Endothelial cell of umbilical vein (primary cell): ENCODE measurements around the gene CXCL13. TPM values are rescaled to one million over a fixed set of nuclear protein-coding genes. Genes with fewer than 3 reads are reported as not detected.

Experiments
- BruUV-seq: library from RNA; stranded (reverse); fragments of 400-500 nt; replicated peaks from 2 replicates; lab custom pipeline; 2021; lab: Mats Ljungman, UMichigan
- CTCF ChIA-PET: fragments of 300-600, 350-600 bp; sonication (Branson Sonifier 250); formaldehyde crosslinking; loops from one replicate; lab custom pipeline; 2021; ENCODE audit warnings: antibody characterized with exemption, inconsistent platforms; lab: Charles Lee
- POLR2A ChIA-PET: fragments of 300-600, 350-600 bp; sonication (Branson Sonifier 250); formaldehyde crosslinking; loops from one replicate; lab custom pipeline; 2021; ENCODE audit warnings: antibody characterized with exemption, inconsistent platforms; lab: Charles Lee
- DNase-seq: peaks from one replicate; pipeline ENCODE4 v3.0.0-alpha.2; 2011; ENCODE audit warnings: low read depth, low spot score
- FAIRE-seq: peaks from 2 replicates; lab custom pipeline; 2011; peaks lifted over from hg19 to GRCh38; lab: Jason Lieb, UNC
- H2AFZ ChIP-seq: 2 replicates; pipeline ENCODE4 v1.6.0; 2012; ENCODE audit warnings: low read depth, low read length, control low read depth, inconsistent platforms
- H3K27ac ChIP-seq: 2 replicates; pipeline ENCODE4 v1.5.1; 2011; ENCODE audit warnings: low read depth, mild to moderate bottlenecking, control low read depth, low read length, moderate library complexity; ENCODE audit not compliant: insufficient read depth
- H3K27me3 ChIP-seq, 2 experiments: 2 replicates each; pipeline versions ENCODE4 v1.6.0 to v1.6.1; 2011; ENCODE audit warnings: low read length in 2 of 2, mixed read lengths in 1 of 2; ENCODE audit not compliant: control insufficient read depth in 2 of 2, insufficient read depth in 2 of 2
- H3K36me3 ChIP-seq, 2 experiments: 2 replicates in 1 of 2; 3 replicates in 1 of 2; pipeline ENCODE4 v1.5.1; 2011; ENCODE audit warnings: low read length in 2 of 2, mild to moderate bottlenecking in 1 of 2, moderate library complexity in 1 of 2; ENCODE audit not compliant: control insufficient read depth in 2 of 2, insufficient read depth in 2 of 2; ENCODE audit errors: extremely low read depth in 1 of 2
- H3K4me1 ChIP-seq: 3 replicates; pipeline ENCODE4 v1.5.1; 2011; ENCODE audit warnings: mild to moderate bottlenecking, low read length; ENCODE audit not compliant: control insufficient read depth, insufficient read depth; ENCODE audit errors: extremely low read depth
- H3K4me2 ChIP-seq: 2 replicates; pipeline ENCODE4 v1.6.1; 2011; ENCODE audit warnings: low read length, control low read depth, mixed read lengths; ENCODE audit not compliant: insufficient read depth
- H3K4me3 ChIP-seq, 3 experiments: fragments of 200-600 bp in 1 of 3; sonication (generic), shearing (Covaris generic) in 1 of 3; replicated peaks in 1 of 3; 2 replicates each; pipeline ENCODE4 v1.5.1; 2011 to 2016; ENCODE audit warnings: control low read depth in 3 of 3, low read length in 3 of 3, mild to moderate bottlenecking in 2 of 3, inconsistent platforms in 1 of 3, low read depth in 1 of 3, moderate library complexity in 1 of 3; ENCODE audit not compliant: insufficient read depth in 1 of 3
- H3K79me2 ChIP-seq: 2 replicates; pipeline ENCODE4 v1.6.0; 2012; ENCODE audit warnings: low read length, inconsistent platforms; ENCODE audit not compliant: control insufficient read depth, insufficient read depth
- H3K9ac ChIP-seq: replicated peaks from 2 replicates; pipeline ENCODE3; 2011; ENCODE audit warnings: low read length, control low read depth; ENCODE audit not compliant: insufficient read depth; ENCODE audit errors: extremely low read depth
- H3K9me1 ChIP-seq: replicated peaks from 3 replicates; pipeline ENCODE4 v1.6.0; 2011; ENCODE audit warnings: mild to moderate bottlenecking, low read length; ENCODE audit not compliant: control insufficient read depth, insufficient read depth; ENCODE audit errors: extremely low read depth
- H3K9me3 ChIP-seq: replicated peaks from 2 replicates; pipeline ENCODE4 v1.5.1; 2012; ENCODE audit warnings: low read length, inconsistent platforms; ENCODE audit not compliant: control insufficient read depth, insufficient read depth
- H4K20me1 ChIP-seq: replicated peaks from 2 replicates; pipeline ENCODE3; 2011; ENCODE audit warnings: mild to moderate bottlenecking, low read length; ENCODE audit not compliant: control insufficient read depth, insufficient read depth; ENCODE audit errors: extremely low read depth
- JUN ChIP-seq: IDR thresholded peaks from 2 replicates; pipeline ENCODE4 v1.6.1; 2011; ENCODE audit warnings: borderline replicate concordance, low read depth; ENCODE audit not compliant: insufficient read length, insufficient read depth
- dilution Hi-C: fragments of 300-500 bp; cut with MboI; formaldehyde crosslinking; loops from one replicate; pipeline ENCODE4 v1.15.0; 2019; ENCODE audit warnings: low sequenced_read_pairs; ENCODE audit not compliant: extremely low pct_ligation_motif_present
- intact Hi-C: fragments of 100-400 bp; cut with micrococcal nuclease; formaldehyde crosslinking; loops from one replicate; pipeline ENCODE4 v1.10.0; 2022
- polyA plus RNA-seq, 4 experiments: library from polyadenylated mRNA; depleted of rRNA in 3 of 4; stranded (reverse) in 3 of 4; unstranded in 1 of 4; fragments of >200 nt; gene quantifications; 2 replicates each; pipeline versions ENCODE4 v1.2.1 to v1.2.3, GENCODE V29; 2011 to 2012; ENCODE audit warnings: missing spikeins in 1 of 4
- total RNA-seq: library from RNA; stranded (reverse); gene quantifications from 2 replicates; pipeline ENCODE4 v1.2.3, GENCODE V29; 2021
- TF ChIP-seq, protein P1 (sequence below), 2 donors: IDR thresholded peaks; 1 replicate in 1 of 2; 2 replicates in 1 of 2; pipeline ENCODE4 v1.5.1; 2011; ENCODE audit warnings: low read length in 2 of 2, mild to moderate bottlenecking in 2 of 2, moderate library complexity in 2 of 2, control low read depth in 1 of 2, inconsistent platforms in 1 of 2, low read depth in 1 of 2; ENCODE audit not compliant: insufficient read depth in 1 of 2; ENCODE audit errors: extremely low read depth in 1 of 2

CXCL13 gene
- total and polyA plus RNA-seq, 2 donors (not counting 3 experiments of a cell fraction or from before 2014, with no cell fraction given), result not detected

DNA sequence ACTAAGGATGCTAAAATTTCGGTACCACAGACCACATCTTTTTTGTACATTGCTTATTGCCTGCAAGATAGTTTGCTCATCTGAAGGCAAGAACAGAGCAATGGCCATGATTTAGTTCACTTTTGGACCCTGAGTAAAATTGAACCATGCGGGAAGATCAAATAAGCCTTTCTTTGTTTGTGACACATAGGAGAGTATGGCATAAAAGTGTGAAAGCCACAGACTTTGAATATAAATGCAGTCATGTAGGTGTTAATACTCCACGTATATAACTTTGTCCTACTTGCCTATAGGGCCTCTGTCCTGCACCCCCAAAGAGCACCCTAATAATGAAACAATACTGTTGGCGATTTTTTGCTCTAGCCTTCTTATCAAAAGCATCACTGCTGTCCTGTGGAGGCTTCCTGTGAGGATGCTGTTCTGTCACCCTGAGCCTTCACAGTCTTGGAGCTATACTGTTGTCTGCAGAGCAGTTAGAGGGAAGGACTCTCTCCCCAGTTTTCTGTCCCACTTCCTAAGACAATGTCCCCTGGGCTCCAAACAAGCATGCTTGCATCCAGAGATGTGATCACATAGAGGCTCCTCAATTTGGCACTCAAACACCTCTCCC, 10.2 kb upstream of the CXCL13 start:
- no peaks in the 10 kb centered on the region for H3K4me1 ChIP-seq
- dilution Hi-C loops (no loop called here), intact Hi-C loops (no loop called here)
- POLR2A ChIA-PET, result no interaction called here
- H3K27ac ChIP-seq, result no peak overlapping the region
- BruUV-seq, result no TSS peak
- H3K4me3 ChIP-seq, result no peak overlapping the region
- H3K79me2 ChIP-seq, result no peaks in the 10 kb centered on the region
- CTCF ChIA-PET, result no interaction called here
- no peaks in the 10 kb centered on the region for H3K9me1 ChIP-seq
- no peak overlapping the region for H3K4me2 ChIP-seq
- TF ChIP-seq, protein P1, sequence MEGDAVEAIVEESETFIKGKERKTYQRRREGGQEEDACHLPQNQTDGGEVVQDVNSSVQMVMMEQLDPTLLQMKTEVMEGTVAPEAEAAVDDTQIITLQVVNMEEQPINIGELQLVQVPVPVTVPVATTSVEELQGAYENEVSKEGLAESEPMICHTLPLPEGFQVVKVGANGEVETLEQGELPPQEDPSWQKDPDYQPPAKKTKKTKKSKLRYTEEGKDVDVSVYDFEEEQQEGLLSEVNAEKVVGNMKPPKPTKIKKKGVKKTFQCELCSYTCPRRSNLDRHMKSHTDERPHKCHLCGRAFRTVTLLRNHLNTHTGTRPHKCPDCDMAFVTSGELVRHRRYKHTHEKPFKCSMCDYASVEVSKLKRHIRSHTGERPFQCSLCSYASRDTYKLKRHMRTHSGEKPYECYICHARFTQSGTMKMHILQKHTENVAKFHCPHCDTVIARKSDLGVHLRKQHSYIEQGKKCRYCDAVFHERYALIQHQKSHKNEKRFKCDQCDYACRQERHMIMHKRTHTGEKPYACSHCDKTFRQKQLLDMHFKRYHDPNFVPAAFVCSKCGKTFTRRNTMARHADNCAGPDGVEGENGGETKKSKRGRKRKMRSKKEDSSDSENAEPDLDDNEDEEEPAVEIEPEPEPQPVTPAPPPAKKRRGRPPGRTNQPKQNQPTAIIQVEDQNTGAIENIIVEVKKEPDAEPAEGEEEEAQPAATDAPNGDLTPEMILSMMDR (IDR thresholded peaks at IDR 0.05; ENCODE audit: extremely low read depth in 1 of 2, insufficient read depth in 1 of 2, low read depth in 1 of 2, low read length in 2 of 2), result no peak
- DNase-seq (no peak), FAIRE-seq (no peak)
- H3K9ac ChIP-seq, result no peak overlapping the region
- no peak overlapping the region for H2AFZ ChIP-seq
- no peaks in the 10 kb centered on the region for H3K27me3 ChIP-seq
- no peaks in the 10 kb centered on the region for H4K20me1 ChIP-seq
- no peaks in the 10 kb centered on the region for H3K9me3 ChIP-seq
- H3K36me3 ChIP-seq, result no peaks in the 10 kb centered on the region

DNA sequence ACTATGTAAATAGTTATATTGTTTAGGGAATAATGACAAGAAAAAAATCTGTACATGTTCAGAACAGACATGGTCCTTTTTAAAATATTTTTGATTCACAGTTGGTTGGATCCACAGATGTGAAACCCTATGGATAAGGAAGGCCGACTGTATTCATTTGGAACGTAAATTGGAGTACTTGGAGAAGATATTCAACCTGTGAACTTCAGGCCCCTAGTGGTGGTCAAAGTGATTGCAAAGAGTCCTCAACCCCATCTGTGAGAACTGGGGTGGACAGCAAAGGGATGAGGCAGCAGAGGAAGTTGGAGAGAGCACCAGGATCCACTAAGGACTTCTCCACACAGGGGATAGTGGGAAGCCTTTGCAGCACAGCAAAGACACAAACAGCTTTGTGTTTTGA, 6.2 kb upstream of the CXCL13 start:
- FAIRE-seq (peak; percentile 56), DNase-seq (peak; percentile 37)
- Histone ChIP-seq H3K4me1 (no peaks in the 10 kb centered on the region), H3K27ac (no peak overlapping the region), H3K79me2 (no peaks in the 10 kb centered on the region), H3K27me3 (peaks cover 5 to 17% of the 10 kb centered on the region in 2 experiments), H3K9me3 (no peaks in the 10 kb centered on the region), H3K4me2 (no peak overlapping the region), H3K36me3 (no peaks in the 10 kb centered on the region), H4K20me1 (no peaks in the 10 kb centered on the region), H2AFZ (no peak overlapping the region), H3K4me3 (no peak overlapping the region), H3K9me1 (no peaks in the 10 kb centered on the region), H3K9ac (no peak overlapping the region)
- BruUV-seq, result no TSS peak
- CTCF ChIA-PET, result interaction anchor here (0.7 to 3.0 kb wide), 10 partner anchors 11 to 215 kb away, joined by 3 to 39 read pairs (median 10); no protein-coding TSS in a partner anchor
- intact Hi-C loops (no loop called here), dilution Hi-C loops (no loop called here)
- POLR2A ChIA-PET, result no interaction called here
- TF ChIP-seq, protein P1 (IDR thresholded peaks at IDR 0.05; ENCODE audit: extremely low read depth in 1 of 2, insufficient read depth in 1 of 2, low read depth in 1 of 2, low read length in 2 of 2), result peak; percentile 46 to 61
- TF ChIP-seq JUN, result no peak
